ENCODE measurements around the gene LAMA1.

LAMA1 gene

GRCh38 chr18:6975084-6975483, 142.5 kb downstream of the LAMA1 start:
- H3K27me3 ChIP-seq = no peaks in the 10 kb centered on the region
- no peak for TF ChIP-seq CTCF (IDR thresholded peaks at IDR 0.05)

GRCh38 chr18:6971823-6972478, 145.6 kb downstream of the LAMA1 start:
- no peak for TF ChIP-seq CTCF (IDR thresholded peaks at IDR 0.05)
- no peaks in the 10 kb centered on the region for H3K4me1 ChIP-seq (ENCODE audit: control insufficient read depth in 1 of 2, insufficient read depth in 1 of 2, low read depth in 1 of 2, low read length in 1 of 2)
- H3K36me3 ChIP-seq = no peaks in the 10 kb centered on the region
- no peak overlapping the region for H3K27ac ChIP-seq
- H3K27me3 ChIP-seq = no peaks in the 10 kb centered on the region
- no peak overlapping the region for H3K4me3 ChIP-seq (ENCODE audit: low read depth in 1 of 2, low read length in 1 of 2)
- no peaks in the 10 kb centered on the region for H3K9me3 ChIP-seq

More at GRCh38 chr18:6975084-6975483, 142.5 kb downstream of the LAMA1 start:
- H3K9me3 ChIP-seq = no peaks in the 10 kb centered on the region
- no peak overlapping the region for H3K27ac ChIP-seq
- no peak overlapping the region for H3K4me3 ChIP-seq (ENCODE audit: low read depth in 1 of 2, low read length in 1 of 2)
- no peaks in the 10 kb centered on the region for H3K4me1 ChIP-seq (ENCODE audit: control insufficient read depth in 1 of 2, insufficient read depth in 1 of 2, low read depth in 1 of 2, low read length in 1 of 2)
- H3K36me3 ChIP-seq = no peaks in the 10 kb centered on the region

DNA sequence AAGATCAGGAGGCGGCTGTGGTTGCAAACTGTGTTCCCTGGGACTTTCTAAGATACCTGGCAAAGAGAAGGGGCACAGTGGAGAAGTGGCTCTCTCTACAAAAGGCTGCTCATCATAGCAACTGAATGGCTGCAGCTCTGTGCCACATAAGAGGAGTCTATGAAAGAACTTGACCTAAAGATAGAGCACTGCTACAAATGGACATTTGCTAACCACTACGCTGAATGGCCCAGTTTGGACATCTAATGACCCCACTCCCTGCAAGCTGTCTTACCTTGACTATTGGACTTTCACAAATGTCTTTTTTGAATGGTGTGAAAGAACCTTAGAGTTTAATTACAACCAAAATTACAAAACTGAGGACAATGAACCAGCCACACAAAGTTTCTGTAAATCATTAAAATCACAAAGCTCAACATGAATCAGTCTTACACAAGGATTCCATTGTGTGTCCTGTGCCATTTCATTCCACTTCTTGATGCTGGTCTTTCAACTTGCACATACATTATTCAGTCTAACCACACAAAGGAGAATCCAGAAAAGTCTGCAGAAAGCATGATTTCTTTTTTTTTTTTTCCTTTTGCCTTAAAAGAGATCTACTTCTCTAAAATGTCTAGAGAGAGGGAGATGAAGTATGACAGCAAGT, 154.0 kb downstream of the LAMA1 start:
- Histone ChIP-seq H3K36me3 (no peaks in the 10 kb centered on the region), H3K27me3 (no peaks in the 10 kb centered on the region), H3K4me3 (ENCODE audit: low read depth in 1 of 2, low read length in 1 of 2) (no peak overlapping the region), H3K9me3 (no peaks in the 10 kb centered on the region), H3K27ac (no peak overlapping the region), H3K4me1 (ENCODE audit: control insufficient read depth in 1 of 2, insufficient read depth in 1 of 2, low read depth in 1 of 2, low read length in 1 of 2) (peaks cover 0 to 6% of the 10 kb centered on the region in 2 experiments)
- no peak for TF ChIP-seq CTCF (IDR thresholded peaks at IDR 0.05)

DNA sequence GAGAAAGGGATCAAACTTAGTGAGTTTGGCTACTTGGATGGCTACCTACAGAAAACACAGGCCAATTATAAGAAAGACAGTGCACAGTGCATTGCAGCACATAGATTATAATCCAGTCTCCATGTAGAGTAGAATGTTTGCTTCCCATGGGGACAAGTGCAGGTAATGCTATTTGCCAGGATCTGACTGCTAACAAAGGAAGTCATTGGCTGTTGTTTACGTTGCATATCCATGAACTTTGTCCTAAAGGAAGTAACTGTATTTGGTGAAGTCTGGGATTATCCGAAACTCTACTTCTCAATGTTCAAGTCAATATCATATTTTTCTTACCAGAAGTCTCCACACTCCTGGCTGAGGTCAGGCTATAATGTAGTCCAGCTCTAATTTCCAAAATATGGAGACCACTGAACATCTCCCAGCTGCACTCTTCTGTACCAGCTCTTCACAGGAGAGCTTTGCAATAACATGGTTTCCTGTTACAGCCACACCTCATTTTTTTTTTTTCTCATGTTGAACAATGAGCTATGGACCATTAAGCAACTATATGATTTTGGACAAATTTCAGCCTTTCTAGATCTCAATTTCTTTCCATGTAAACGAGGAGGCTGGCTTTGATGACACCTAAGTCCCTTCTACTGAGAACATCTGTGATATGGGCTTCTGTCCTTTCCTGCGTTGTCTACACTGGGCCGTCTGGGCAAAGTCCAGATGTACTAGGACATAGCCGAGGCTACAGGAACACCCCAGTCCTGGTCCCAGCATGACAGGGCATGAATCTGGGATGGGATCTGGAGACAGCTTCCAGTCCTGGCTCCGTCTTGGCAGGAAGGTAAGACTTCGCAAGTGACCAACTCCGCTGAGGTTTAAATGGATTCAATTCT, 154.8 kb downstream of the LAMA1 start:
- Histone ChIP-seq H3K9me3 (no peaks in the 10 kb centered on the region), H3K4me3 (ENCODE audit: low read depth in 1 of 2, low read length in 1 of 2) (no peak overlapping the region), H3K27ac (no peak overlapping the region), H3K4me1 (ENCODE audit: control insufficient read depth in 1 of 2, insufficient read depth in 1 of 2, low read depth in 1 of 2, low read length in 1 of 2) (peaks cover 0 to 6% of the 10 kb centered on the region in 2 experiments), H3K36me3 (no peaks in the 10 kb centered on the region), H3K27me3 (no peaks in the 10 kb centered on the region)
- TF ChIP-seq CTCF (IDR thresholded peaks at IDR 0.05) = no peak

DNA sequence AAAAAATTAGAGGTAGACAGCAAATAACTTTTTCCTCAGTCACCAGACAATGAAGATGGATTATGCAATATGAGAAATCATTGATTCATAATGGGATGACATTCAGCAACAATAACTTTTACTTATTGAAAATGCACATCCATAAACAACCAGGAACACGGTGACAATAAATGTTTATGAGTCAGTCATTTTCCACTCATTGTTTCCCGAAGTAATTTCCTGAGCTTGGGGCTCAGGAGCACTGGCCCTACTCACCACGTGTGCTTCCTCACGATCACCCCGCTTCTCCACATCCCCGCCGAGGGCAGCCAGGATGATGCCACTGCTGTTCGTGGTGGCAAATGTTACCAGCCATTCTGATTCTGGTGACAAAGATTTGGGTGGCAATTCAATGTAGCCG, 156.3 kb downstream of the LAMA1 start:
- peaks cover 0 to 6% of the 10 kb centered on the region in 2 experiments for H3K4me1 ChIP-seq (ENCODE audit: control insufficient read depth in 1 of 2, insufficient read depth in 1 of 2, low read depth in 1 of 2, low read length in 1 of 2)

More for the DNA sequence above, 156.3 kb downstream of the LAMA1 start:
- no peaks in the 10 kb centered on the region for H3K27me3 ChIP-seq
- no peaks in the 10 kb centered on the region for H3K36me3 ChIP-seq
- H3K9me3 ChIP-seq = no peaks in the 10 kb centered on the region
- TF ChIP-seq CTCF (IDR thresholded peaks at IDR 0.05) = no peak
- H3K4me3 ChIP-seq (ENCODE audit: low read depth in 1 of 2, low read length in 1 of 2) = no peak overlapping the region
- no peak overlapping the region for H3K27ac ChIP-seq
